ENCODE data around the gene BID. TPM values are rescaled to one million over a fixed set of nuclear protein-coding genes. Genes with fewer than 3 reads are reported as not detected.

BID gene
- total and polyA plus RNA-seq, 2 of the 8 experiments (the other 6 are each of a cell fraction or from before 2014, with no cell fraction given): 39.3 to 114 TPM

DNA sequence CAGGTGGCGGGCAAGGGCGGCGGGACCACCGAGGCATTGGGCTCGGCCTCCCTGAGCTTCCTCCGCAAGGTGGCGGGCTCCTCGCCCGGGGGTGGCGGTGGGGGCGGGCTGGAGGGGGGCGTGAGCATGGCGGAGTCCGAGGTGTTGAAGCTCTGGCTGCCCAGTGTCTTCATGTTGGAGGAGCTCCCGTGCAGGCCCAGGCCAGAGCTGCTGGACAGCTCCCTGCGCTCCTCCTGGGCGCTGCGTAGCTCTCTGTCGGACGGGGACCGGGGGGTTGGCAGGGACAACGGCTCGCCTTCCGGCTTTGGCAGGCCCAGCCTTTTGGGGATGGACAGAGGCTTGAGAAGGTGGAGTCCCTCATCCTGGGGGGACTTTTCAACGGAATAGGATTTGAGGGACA is 43.9 kb upstream of the BID start:
- FAIRE-seq (no peak), DNase-seq (ENCODE audit: low read depth in 1 of 2, low spot score in 2 of 2) (no peak)
- Histone ChIP-seq H4K91ac (replicated peaks; ENCODE audit: insufficient read length, low read length) (no peak overlapping the region), H2BK120ac (replicated peaks; ENCODE audit: low read depth, low read length) (no peak overlapping the region), H3K79me1 (ENCODE audit: low read depth, low read length) (no peaks in the 10 kb centered on the region; the same call in 1 of the 2 replicates), H2BK15ac (ENCODE audit: low read length) (no peak overlapping the region), H4K5ac (ENCODE audit: insufficient read length, low read depth, low read length) (no peak overlapping the region), H3K4ac (replicated peaks; ENCODE audit: insufficient read length, low read depth, low read length) (no peak overlapping the region), H3K9ac (replicated peaks in 1 of 4; ENCODE audit: extremely low read depth in 1 of 4, low read depth in 3 of 4, low read length in 3 of 4) (no peak overlapping the region), H3K36me3 (ENCODE audit: control insufficient read depth in 2 of 4, insufficient read depth in 4 of 4, low read length in 3 of 4) (no peaks in the 10 kb centered on the region), H3K23ac (ENCODE audit: insufficient read length) (no peak overlapping the region), H2BK5ac (ENCODE audit: low read depth, low read length) (no peak overlapping the region), H3K9me3 (ENCODE audit: insufficient read depth in 2 of 2, low read depth in 1 of 2, low read length in 1 of 2) (no peaks in the 10 kb centered on the region), H3K4me3 (ENCODE audit: extremely low read depth in 1 of 4, insufficient read depth in 2 of 4, low read depth in 3 of 4, low read length in 4 of 4) (no peak overlapping the region), H2AFZ (ENCODE audit: low read length) (no peak overlapping the region), H3K56ac (replicated peaks; ENCODE audit: insufficient read length, low read depth, low read length) (no peak overlapping the region), H3K4me1 (replicated peaks in 1 of 4; ENCODE audit: control insufficient read depth in 3 of 4, insufficient read depth in 4 of 4, low read length in 3 of 4) (peaks cover 0 to 1% (median 0%) of the 10 kb centered on the region in 4 experiments; a peak in 2 of 7 replicates), H3K27ac (ENCODE audit: low read depth, low read length) (no peak overlapping the region), H3K4me2 (ENCODE audit: insufficient read depth in 1 of 2, low read depth in 2 of 2, low read length in 2 of 2) (no peak overlapping the region), H2BK20ac (ENCODE audit: low read length) (no peak overlapping the region), H2AK5ac (ENCODE audit: low read depth, low read length) (no peak overlapping the region), H2BK12ac (ENCODE audit: low read depth, low read length) (no peak overlapping the region), H3K27me3 (replicated peaks in 1 of 4; ENCODE audit: control insufficient read depth in 3 of 4, extremely low read depth in 1 of 4, insufficient read depth in 3 of 4, low read length in 3 of 4) (no peaks in the 10 kb centered on the region), H3K23me2 (ENCODE audit: low read depth, low read length) (no peaks in the 10 kb centered on the region), H3K79me2 (ENCODE audit: control insufficient read depth in 1 of 2, insufficient read depth in 2 of 2, low read length in 2 of 2) (no peaks in the 10 kb centered on the region), H4K8ac (ENCODE audit: extremely low read depth, insufficient read depth, low read length) (no peak overlapping the region), H4K20me1 (replicated peaks in 1 of 2; ENCODE audit: control insufficient read depth in 1 of 2, insufficient read depth in 2 of 2, low read length in 2 of 2) (peaks cover 0 to 2% of the 10 kb centered on the region in 2 experiments), H3K14ac (ENCODE audit: insufficient read length) (no peak overlapping the region), H3K18ac (ENCODE audit: extremely low read depth, low read length) (no peak overlapping the region)
- TF ChIP-seq, protein P1, sequence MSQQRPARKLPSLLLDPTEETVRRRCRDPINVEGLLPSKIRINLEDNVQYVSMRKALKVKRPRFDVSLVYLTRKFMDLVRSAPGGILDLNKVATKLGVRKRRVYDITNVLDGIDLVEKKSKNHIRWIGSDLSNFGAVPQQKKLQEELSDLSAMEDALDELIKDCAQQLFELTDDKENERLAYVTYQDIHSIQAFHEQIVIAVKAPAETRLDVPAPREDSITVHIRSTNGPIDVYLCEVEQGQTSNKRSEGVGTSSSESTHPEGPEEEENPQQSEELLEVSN (IDR thresholded peaks at IDR 0.05): no peak
- no peak for TF ChIP-seq CTBP2 (IDR thresholded peaks at IDR 0.05; ENCODE audit: borderline replicate concordance, insufficient read depth, insufficient read length, low read length)
- ChIA-PET CTCF (ENCODE audit: partially characterized antibody) (interaction anchor here (0.9 to 1.8 kb wide), 3 partner anchors 12 to 75 kb away, joined by 3 to 6 read pairs (median 6); no protein-coding TSS in a partner anchor), POLR2A (ENCODE audit: partially characterized antibody) (no interaction called here)
- WGBS, 2 experiments (ENCODE audit: extremely low coverage in 1 of 2, insufficient coverage in 1 of 2, insufficient read length in 1 of 2, insufficient replicate concordance in 2 of 2, low coverage in 1 of 2, low lambda C conversion rate in 2 of 2, missing lambda C conversion rate in 1 of 2): 94% methylated on average over 22 of the region's 25 CpGs; no CpG with 5 or more reads in 1 of the 2 experiments
